ENCODE data around the gene TMEM185B.

DNA sequence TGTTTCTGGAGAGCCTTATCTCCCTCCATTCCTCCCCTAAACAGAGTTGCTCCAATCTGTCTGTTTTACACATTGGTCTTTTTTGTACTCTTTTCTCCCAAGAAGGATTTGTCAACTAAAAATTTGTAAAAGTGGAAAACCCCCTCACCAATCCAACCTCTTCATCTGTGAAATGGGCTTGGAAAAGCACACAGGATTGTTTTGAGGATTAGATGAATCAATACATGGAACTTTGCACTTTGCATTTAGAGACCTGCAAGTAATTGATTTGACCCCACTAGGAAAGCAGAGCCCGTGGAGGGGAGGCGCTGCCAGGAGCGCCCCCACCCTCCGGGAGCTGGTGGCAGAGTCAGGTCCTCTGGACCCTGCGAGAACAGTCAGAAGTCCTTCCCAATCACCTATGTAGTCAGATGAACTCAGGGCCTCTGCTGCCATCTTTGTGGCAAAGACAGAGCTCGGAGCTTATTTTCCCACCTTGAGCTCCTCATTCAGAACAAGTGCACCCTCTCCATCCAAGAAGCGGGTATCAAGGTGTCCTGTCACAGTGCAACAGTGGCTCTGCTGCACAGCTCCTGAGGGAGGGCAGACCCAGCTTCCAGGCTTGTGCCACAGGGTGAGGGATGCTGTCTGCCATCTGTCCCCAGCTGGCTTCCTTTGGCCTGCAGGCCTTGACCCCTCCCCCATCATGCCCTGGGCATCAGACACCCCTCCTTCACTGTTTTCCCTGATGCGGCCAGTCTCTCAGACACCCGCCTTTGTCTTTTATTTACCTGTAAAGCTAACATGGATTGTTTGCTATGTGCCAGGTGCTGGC is 1.7 kb upstream of the TMEM185B start:
- TF ChIP-seq, protein P1, sequence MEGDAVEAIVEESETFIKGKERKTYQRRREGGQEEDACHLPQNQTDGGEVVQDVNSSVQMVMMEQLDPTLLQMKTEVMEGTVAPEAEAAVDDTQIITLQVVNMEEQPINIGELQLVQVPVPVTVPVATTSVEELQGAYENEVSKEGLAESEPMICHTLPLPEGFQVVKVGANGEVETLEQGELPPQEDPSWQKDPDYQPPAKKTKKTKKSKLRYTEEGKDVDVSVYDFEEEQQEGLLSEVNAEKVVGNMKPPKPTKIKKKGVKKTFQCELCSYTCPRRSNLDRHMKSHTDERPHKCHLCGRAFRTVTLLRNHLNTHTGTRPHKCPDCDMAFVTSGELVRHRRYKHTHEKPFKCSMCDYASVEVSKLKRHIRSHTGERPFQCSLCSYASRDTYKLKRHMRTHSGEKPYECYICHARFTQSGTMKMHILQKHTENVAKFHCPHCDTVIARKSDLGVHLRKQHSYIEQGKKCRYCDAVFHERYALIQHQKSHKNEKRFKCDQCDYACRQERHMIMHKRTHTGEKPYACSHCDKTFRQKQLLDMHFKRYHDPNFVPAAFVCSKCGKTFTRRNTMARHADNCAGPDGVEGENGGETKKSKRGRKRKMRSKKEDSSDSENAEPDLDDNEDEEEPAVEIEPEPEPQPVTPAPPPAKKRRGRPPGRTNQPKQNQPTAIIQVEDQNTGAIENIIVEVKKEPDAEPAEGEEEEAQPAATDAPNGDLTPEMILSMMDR (conservative IDR thresholded peaks at IDR 0.05; ENCODE audit: low read depth, low read length): no peak
- TF ChIP-seq, protein P2, sequence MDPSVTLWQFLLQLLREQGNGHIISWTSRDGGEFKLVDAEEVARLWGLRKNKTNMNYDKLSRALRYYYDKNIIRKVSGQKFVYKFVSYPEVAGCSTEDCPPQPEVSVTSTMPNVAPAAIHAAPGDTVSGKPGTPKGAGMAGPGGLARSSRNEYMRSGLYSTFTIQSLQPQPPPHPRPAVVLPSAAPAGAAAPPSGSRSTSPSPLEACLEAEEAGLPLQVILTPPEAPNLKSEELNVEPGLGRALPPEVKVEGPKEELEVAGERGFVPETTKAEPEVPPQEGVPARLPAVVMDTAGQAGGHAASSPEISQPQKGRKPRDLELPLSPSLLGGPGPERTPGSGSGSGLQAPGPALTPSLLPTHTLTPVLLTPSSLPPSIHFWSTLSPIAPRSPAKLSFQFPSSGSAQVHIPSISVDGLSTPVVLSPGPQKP (IDR thresholded peaks at IDR 0.05; ENCODE audit: borderline replicate concordance, low read depth, low read length): no peak

All from IMR-90 (cell line).